Stimulated activated CD4-positive, alpha-beta T cell treated with anti-CD3 and anti-CD28 coated beads, TNF-alpha, amount 100 ng/mL, for 24 hours (primary cell): ENCODE results near the gene ZNF343.
A peak's percentile ranks its signal among the peaks of the same experiment; 100 is the strongest.
"Not testable (repeated sequence)": the region's sequence is repeated elsewhere in the genome, so short reads cannot be mapped to it uniquely, and the experiment has no call there.

Experiments used
- DNase-seq, 3 experiments: peaks; one replicate each; pipeline ENCODE4 v3.0.0-alpha.2; 2020; ENCODE audit warnings: low read depth in 3 of 3

ZNF343 gene

GRCh38 chr20:2508631-2509467 is at the start of gene ZNF343:
ZNF343 (minus strand) TSS chr20:2508915; CDS start chr20:2493895, 15,020 bp downstream.
- DNase-seq: peak; percentile 60 to 71 (median 66)

DNA sequence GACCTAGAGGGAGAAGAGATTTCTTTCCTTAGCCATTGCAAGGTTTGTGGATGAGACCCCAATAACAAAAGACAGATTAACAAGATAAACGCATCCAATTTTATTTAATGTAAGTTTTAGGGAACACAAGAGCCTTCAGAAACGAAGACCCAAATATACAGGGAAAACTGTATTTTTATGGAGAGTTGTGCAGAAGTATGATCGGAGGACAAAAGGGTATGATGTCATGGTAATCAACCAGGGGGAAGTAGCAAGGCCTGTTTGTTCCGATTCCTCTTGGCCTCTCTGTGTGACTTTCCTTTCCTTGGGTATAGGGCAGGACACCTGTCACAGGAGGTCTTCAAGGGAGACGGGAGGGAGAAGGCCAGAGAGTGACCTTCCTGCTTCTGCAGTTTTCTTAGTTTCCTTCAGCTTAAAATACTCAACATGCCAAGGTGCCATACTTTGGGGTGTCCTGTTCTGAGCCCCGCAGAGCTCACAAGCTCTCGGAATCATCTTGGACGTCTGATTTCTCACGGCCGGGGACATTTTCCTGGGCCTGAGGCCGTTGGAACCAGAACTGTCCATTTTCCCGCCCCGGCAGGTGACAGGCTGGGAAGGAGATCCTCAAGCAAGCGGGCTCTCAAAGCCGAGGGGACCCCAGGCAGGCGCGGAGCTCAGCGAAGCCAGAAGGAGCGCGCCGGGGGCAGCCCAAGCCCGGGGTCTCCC is 49.3 kb upstream of the ZNF343 start:
- no peak for DNase-seq

DNA sequence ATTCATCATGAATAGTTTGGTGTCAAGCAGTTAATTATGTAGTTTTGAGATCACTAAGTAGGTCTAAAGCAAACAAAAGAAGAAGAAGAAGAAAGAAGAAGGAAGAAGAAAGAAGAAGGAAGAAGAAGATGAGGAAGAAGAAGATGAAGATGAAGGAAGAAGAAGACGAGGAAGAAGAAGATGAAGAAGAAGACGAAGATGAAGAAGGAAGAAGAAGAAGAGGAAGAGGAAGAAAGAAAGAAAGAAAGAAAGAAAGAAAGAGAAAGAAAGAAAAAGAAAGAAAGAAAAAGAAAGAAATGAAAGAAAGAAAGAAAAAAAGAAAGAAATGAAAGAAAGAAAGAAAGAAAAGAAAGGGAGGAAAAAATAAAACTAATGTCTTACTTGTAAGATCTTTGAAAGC is 36.9 kb upstream of the ZNF343 start:
- no peak for DNase-seq

DNA sequence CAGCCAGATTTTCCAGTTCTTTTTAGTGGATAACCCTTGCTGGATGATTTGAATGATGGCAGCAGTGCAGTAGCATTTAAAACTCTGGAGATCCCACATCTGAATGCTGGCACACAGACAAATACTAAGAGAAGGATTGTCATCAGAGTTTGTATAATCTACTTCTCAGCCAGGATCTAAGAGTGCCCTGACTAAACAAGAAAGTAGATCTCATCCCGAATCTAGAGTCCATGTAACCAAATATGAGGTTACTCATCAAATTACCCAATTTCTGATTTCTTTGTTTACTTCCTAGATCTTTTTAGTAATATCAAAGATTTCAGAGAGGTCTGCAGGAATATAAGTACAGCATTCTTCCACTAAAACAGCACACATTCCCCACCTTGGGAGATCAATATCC is 35.5 kb upstream of the ZNF343 start:
- no peak for DNase-seq

DNA sequence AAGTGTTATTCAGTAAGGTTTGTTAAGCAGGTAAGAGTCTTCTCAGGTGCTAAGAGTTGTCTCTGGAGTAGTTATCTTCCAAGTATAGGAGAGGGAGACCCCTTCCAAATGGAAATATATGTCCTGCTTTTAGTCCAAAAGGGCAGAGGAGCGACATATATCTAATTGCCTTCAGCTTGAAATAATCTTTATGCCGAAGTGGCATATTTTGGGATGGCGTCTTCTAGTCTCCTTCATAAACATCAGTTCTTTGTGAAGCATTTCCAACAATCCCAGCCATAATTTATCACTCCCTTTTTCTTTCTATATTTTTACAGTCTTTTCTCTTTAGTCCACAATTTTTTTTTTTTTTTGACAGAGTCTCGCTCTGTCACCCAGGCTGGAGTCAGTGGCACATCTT is 33.6 kb upstream of the ZNF343 start:
- no peak for DNase-seq

- DNase-seq: no peak
Measured at GRCh38 chr20:2541940-2542339, 33.2 kb upstream of the ZNF343 start.

DNA sequence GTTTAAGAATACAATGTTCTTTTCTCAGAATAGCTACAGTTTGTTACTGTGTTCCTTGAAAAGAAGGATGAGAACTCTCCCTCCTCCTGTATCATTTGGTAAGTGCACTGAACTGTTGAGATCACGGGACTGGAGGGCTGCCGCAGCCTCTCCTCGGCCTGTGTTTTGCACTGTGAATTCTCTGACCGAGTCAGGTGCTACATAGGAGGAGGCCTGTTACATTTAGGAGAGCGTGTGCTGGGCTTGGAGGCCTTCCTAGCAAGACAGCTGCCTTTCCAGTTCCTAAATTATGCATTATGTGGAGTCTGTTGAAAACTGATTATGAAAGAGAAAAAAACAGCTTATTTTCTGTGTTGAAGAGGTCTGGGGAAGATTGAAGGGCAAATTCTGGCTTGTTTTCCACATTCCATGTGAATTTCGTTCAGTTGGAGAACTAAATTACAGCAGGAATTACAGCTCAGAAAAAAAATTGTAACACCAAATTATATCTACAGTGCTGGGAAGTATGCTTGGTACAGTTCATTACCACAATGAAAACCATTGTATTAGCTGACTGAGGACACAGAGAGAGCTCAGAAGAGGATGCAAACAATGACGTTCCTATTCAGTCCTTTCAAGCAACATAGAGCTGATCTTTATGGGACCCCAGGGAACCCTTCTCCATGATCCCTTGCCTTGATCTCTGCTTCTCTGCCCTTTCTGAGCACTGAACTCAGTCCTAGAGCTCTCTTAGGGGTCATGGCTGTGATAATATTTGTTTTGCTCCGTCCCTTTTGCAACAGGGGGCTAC is 30.4 kb upstream of the ZNF343 start:
- no peak for DNase-seq

DNA sequence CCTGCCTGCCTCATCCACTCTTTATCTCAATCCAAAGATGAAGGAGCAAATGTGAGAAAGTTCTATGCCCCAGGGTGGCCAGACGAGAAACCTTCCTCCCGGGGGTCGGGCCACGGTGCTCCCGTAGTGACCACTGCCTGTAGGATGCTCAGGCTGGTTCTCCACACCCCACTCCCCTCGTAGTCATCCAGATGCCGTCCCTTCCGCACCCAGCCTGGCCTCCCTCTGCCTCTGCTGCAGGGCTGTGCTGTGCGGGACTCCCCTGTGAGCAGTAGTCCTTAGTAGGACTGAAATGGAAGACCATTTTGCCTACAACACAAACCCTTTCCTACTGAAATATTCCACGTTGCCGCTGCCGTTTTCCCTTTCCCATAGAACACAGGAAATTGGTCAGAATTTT is 29.6 kb upstream of the ZNF343 start:
- no peak for DNase-seq

DNA sequence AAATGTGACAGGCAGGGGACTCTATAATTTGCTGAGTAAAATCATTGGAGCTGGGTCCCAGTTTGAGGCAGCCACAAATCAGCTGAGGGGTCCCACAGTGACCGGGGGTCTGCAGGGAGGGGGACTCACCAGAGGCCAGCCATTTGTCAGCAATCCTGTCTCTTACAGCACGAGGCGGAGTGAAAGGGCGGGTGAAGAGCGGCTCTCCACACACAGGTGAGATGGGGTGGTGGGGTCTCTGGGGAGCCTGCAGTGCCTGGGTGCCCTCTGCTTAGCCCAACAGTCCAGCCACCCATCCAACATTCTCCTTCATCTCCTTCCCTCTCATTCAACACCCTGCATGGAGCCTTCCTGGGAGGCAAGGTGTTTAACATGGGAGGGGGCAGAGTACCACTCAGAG is 28.4 kb upstream of the ZNF343 start:
- DNase-seq: no peak

- DNase-seq: no peak
Measured at GRCh38 chr20:2536560-2536986, 27.9 kb upstream of the ZNF343 start, which contains the start of gene TMC2. TMC2 (plus strand) TSS chr20:2536573; CDS start chr20:2536622, 49 bp downstream.

GRCh38 chr20:2535711-2536559 is 27.2 kb upstream of the ZNF343 start:
- DNase-seq: no peak

DNA sequence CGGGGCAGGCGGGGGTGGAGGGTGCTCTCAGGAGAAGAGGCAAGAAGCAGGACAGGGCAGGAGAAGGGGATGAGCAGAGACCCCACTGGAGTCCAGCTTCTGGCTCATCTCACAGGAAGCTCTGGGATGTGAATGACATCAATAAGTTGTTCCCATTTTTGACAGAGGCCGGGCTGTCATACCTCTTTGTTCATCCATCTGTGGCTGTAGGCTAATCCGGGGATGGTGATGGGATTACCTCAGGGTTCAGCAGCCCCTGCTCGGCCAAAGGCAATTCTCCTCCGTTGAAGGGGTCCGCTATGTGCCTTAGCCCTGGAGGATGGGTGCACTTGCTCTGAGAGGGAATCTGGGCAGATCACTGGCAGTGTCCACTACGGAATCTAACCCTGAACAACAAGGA is 24.4 kb upstream of the ZNF343 start:
- DNase-seq: no peak

GRCh38 chr20:2528671-2529271 is 20.1 kb upstream of the ZNF343 start:
- no peak for DNase-seq

DNA sequence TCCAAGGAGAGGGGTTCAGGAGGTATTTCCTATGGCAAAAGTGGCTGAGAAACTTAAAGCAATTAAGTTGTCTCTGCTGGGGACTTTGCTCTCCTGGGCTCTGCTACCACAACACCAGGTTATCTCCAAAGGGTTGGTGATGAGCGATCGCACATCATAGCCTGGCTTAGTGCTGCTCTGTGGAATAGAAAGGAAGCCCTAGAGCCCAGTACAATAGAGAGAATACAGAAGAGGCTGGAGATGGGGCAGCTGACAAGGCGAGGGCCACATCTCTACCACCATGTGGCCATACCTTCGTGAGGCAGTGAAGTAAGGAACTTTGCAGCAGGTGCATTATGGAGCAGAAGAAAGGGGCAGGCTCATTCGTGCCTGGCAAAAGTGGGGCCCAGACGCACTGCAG is 19.0 kb upstream of the ZNF343 start:
- no peak for DNase-seq

GRCh38 chr20:2526218-2526583 is 17.5 kb upstream of the ZNF343 start:
- not testable (repeated sequence) for DNase-seq

DNA sequence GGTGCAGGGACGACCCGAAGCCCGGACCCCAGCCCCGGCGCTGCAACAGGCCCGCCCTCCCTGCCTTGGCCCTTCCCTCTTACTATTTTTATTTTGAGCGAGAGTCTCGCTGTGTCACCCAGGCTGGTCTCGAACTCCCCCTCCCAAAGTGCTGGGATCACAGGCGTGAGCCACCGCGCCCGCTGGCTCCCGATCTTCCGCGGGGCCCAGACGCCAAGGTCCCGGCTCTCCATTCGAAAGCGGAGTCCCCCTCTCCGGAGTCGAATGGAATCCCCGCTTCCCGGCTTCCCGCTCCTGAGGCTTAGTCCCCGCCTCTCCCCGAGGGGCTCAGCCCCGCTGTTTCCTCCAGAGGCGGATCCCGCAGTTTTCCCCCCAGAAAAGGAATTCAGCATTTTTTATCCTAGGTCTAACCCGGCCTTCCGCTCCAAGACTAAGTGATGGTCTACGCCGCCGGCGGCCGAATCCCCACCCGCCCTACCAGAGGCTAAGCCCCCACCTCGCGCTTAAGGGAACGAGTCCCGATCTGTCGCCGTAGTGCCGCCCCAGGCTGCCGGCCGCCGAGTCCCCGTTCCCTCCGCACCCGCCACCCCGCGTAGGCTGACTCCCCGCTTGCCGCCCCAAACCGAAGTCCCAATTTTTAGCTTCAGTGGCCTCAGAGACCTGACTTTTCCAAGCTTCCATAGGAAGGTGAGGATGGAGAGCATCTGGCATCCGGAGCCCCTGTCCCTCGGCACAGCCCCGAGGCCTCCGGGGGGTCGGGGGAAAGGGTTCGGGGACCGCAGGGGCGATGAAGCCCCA is 16.2 kb upstream of the ZNF343 start:
- peak in 2 of 3 experiments; percentile 11 to 29 for DNase-seq

- DNase-seq: peak; percentile 83 to 91 (median 84)
Measured at GRCh38 chr20:2523919-2524708, 15.4 kb upstream of the ZNF343 start.

DNA sequence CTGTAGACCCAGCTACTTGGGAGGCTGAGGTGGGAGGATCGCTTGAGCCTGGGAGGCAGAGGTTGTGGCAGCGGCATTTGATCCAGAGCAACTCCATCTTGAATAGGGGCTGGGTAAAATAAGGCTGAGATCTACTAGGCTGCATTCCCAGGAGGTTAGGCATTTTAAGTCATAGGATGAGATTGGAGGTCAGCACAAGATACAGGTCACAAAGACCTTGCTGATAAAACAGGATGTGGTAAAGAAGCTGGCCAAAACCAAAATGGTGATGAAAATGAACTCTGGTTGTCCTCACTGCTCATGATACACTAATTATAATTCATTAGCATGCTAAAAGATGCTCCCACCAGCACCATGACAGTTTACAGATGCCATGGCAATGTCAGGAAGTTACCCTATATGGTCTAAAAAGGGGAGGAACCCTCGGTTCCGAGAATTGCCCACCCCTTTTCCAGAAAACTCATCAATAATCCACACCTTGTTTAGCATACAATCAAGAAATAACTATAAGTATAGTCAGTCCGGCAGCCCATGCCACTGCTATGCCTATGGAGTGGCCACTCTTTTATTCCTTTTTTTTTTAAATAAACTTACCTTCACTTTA is 14.2 kb upstream of the ZNF343 start:
- DNase-seq: not testable (repeated sequence)
